T-helper 1 cell treated with Interleukin-12 subunit alpha and Interleukin-12 subunit beta and Interleukin-4 antibody, amounts not matched to agents 30 ng/mL and 1 ng/mL, for 36 hours (primary cell): Measurements from ENCODE around the gene NRP1. TPM values are rescaled to one million over a fixed set of nuclear protein-coding genes. Genes with fewer than 3 reads are reported as not detected.
"Not testable (repeated sequence)": the region's sequence is repeated elsewhere in the genome, so short reads cannot be mapped to it uniquely, and the experiment has no call there.

Experiments used
- intact Hi-C: fragments of 100-400 bp; cut with micrococcal nuclease; formaldehyde crosslinking; loops from one replicate; pipeline ENCODE4 v1.15.1; 2024
- total RNA-seq: library from RNA; stranded (reverse); gene quantifications from 2 replicates; pipeline ENCODE4 v1.2.3, GENCODE V29; 2022

The NRP1 gene
- total RNA-seq, 1 donor from 2014 or later = 3.4 TPM

- intact Hi-C loops = no loop called here
Measured at GRCh38 chr10:33240931-33241330, 93.5 kb downstream of the NRP1 start.

GRCh38 chr10:33240258-33240657 is 94.2 kb downstream of the NRP1 start:
- intact Hi-C loops = no loop called here

GRCh38 chr10:33239257-33239656 is 95.2 kb downstream of the NRP1 start:
- intact Hi-C loops = no loop called here

GRCh38 chr10:33238643-33239042 is 95.8 kb downstream of the NRP1 start:
- intact Hi-C loops = no loop called here

GRCh38 chr10:33237736-33238624 is 96.5 kb downstream of the NRP1 start:
- intact Hi-C loops = no loop called here

- intact Hi-C loops = no loop called here
Measured at GRCh38 chr10:33236916-33237315, 97.6 kb downstream of the NRP1 start.

GRCh38 chr10:33235951-33236350 is 98.5 kb downstream of the NRP1 start:
- intact Hi-C loops = no loop called here

GRCh38 chr10:33235251-33235884 is 99.1 kb downstream of the NRP1 start:
- intact Hi-C loops = no loop called here

GRCh38 chr10:33234831-33235237 is 99.6 kb downstream of the NRP1 start:
- intact Hi-C loops = no loop called here

- intact Hi-C loops = no loop called here
Measured at GRCh38 chr10:33233635-33234034, 100.8 kb downstream of the NRP1 start.

- intact Hi-C loops = no loop called here
Measured at GRCh38 chr10:33233221-33233620, 101.2 kb downstream of the NRP1 start.

- intact Hi-C loops = no loop called here
Measured at GRCh38 chr10:33231621-33232350, 102.7 kb downstream of the NRP1 start.

- intact Hi-C loops = no loop called here
Measured at GRCh38 chr10:33229949-33230267, 104.6 kb downstream of the NRP1 start.

- intact Hi-C loops = no loop called here
Measured at GRCh38 chr10:33229252-33229948, 105.1 kb downstream of the NRP1 start.

- intact Hi-C loops = no loop called here
Measured at GRCh38 chr10:33228426-33228825, 106.0 kb downstream of the NRP1 start.

GRCh38 chr10:33227489-33227888 is 107.0 kb downstream of the NRP1 start:
- intact Hi-C loops = no loop called here

GRCh38 chr10:33224251-33224965 is 110.1 kb downstream of the NRP1 start:
- intact Hi-C loops = no loop called here

GRCh38 chr10:33223326-33224000 is 111.0 kb downstream of the NRP1 start:
- intact Hi-C loops = no loop called here

- intact Hi-C loops = not testable (repeated sequence)
Measured at GRCh38 chr10:33222304-33222703, 112.2 kb downstream of the NRP1 start.

GRCh38 chr10:33217854-33218253 is 116.6 kb downstream of the NRP1 start:
- intact Hi-C loops = no loop called here
